Epithelial cell of esophagus (primary cell): ENCODE results near the gene SGTA.

Source experiments
- DNase-seq: peaks from one replicate; pipeline ENCODE4 v3.0.0; 2010; ENCODE audit warnings: low read depth
- H3K4me3 ChIP-seq: 2 replicates; pipeline ENCODE4 v1.5.1; 2011; ENCODE audit warnings: mild to moderate bottlenecking, low read length, control low read depth
- CTCF ChIP-seq: IDR thresholded peaks from 2 replicates; pipeline ENCODE4 v1.5.1; 2011; ENCODE audit warnings: low read depth, mild to moderate bottlenecking, low read length, control low read depth, inconsistent platforms; ENCODE audit not compliant: insufficient read depth; ENCODE audit errors: missing control alignments

The SGTA gene

GRCh38 chr19:2762783-2763496 lies 20.1 kb downstream of the SGTA start:
- H3K4me3 ChIP-seq = no peak overlapping the region
- TF ChIP-seq CTCF = no peak
- DNase-seq = no peak

- no peak for DNase-seq
- no peak for TF ChIP-seq CTCF
- H3K4me3 ChIP-seq = no peak overlapping the region
Observed at GRCh38 chr19:2761876-2762782, 20.9 kb downstream of the SGTA start.

- H3K4me3 ChIP-seq = no peak overlapping the region
- DNase-seq = no peak
- TF ChIP-seq CTCF = no peak
Observed at GRCh38 chr19:2761309-2761677, 21.8 kb downstream of the SGTA start.

GRCh38 chr19:2759965-2760364 lies 23.1 kb downstream of the SGTA start:
- DNase-seq = no peak
- H3K4me3 ChIP-seq = no peak overlapping the region
- TF ChIP-seq CTCF = no peak

GRCh38 chr19:2759362-2759761 lies 23.7 kb downstream of the SGTA start:
- H3K4me3 ChIP-seq = no peak overlapping the region
- DNase-seq = no peak
- no peak for TF ChIP-seq CTCF

- no peak overlapping the region for H3K4me3 ChIP-seq
- no peak for TF ChIP-seq CTCF
- no peak for DNase-seq
Observed at GRCh38 chr19:2758601-2759313, 24.3 kb downstream of the SGTA start.
